Neural cell (in vitro differentiated cells): ENCODE measurements around the gene ADCY2. TPM values are rescaled to one million over a fixed set of nuclear protein-coding genes. Genes with fewer than 3 reads are reported as not detected.

Experiments used
- H2AFZ ChIP-seq: fragments of 200-600, 300-800 bp; sonication (generic), shearing (Covaris generic); 2 replicates; pipeline ENCODE4 v1.6.0; 2014; ENCODE audit warnings: low read depth, mild to moderate bottlenecking, antibody characterized with exemption, low read length, moderate library complexity
- H3F3A ChIP-seq: fragments of 200-600 bp; shearing (Covaris generic); 2 replicates; pipeline ENCODE4 v1.6.1; 2016; ENCODE audit warnings: mild to moderate bottlenecking, moderate library complexity, mixed read lengths, antibody characterized with exemption, low read length; ENCODE audit not compliant: insufficient read depth, poor library complexity, severe bottlenecking
- H3K27ac ChIP-seq: fragments of 200-600, 300-800 bp; sonication (generic), shearing (Covaris generic); 2 replicates; pipeline ENCODE4 v1.5.1; 2014; ENCODE audit warnings: mild to moderate bottlenecking, low read length, moderate library complexity
- H3K27me3 ChIP-seq: fragments of 300-800, 200-600 bp; sonication (generic), shearing (Covaris generic); 2 replicates; pipeline ENCODE4 v1.6.0; 2014; ENCODE audit warnings: mild to moderate bottlenecking, low read depth, low read length, moderate library complexity; ENCODE audit not compliant: insufficient read depth
- H3K36me3 ChIP-seq: fragments of 300-800, 200-600 bp; sonication (generic), shearing (Covaris generic); 2 replicates; pipeline ENCODE4 v1.5.1; 2014; ENCODE audit warnings: mild to moderate bottlenecking, antibody characterized with exemption, low read length, moderate library complexity; ENCODE audit not compliant: insufficient read depth
- H3K4me2 ChIP-seq: fragments of 300-800, 200-600 bp; sonication (generic), shearing (Covaris generic); 2 replicates; pipeline ENCODE4 v1.6.0; 2014; ENCODE audit warnings: mild to moderate bottlenecking, low read length
- H3K4me3 ChIP-seq: fragments of 300-800, 200-600 bp; sonication (generic), shearing (Covaris generic); 2 replicates; pipeline ENCODE4 v1.5.1; 2014; ENCODE audit warnings: mild to moderate bottlenecking, low read length, moderate library complexity
- H3K79me2 ChIP-seq: fragments of 200-600 bp; shearing (Covaris generic); replicated peaks from 2 replicates; pipeline ENCODE4 v1.6.0; 2014; ENCODE audit warnings: mild to moderate bottlenecking, low read length, moderate library complexity; ENCODE audit not compliant: insufficient read depth
- H3K9ac ChIP-seq: fragments of 300-800, 200-600 bp; sonication (generic), shearing (Covaris generic); 2 replicates; pipeline ENCODE4 v1.6.1; 2016; ENCODE audit warnings: mild to moderate bottlenecking, low read length, mixed read lengths
- H3K9me2 ChIP-seq: fragments of 200-600 bp; shearing (Covaris generic); 2 replicates; pipeline ENCODE4 v1.6.1; 2016; ENCODE audit warnings: mild to moderate bottlenecking, low read length, mixed read lengths; ENCODE audit not compliant: insufficient read depth
- H3K9me3 ChIP-seq: fragments of 200-600, 300-800 bp; sonication (generic), shearing (Covaris generic); 2 replicates; pipeline ENCODE4 v1.6.1; 2016; ENCODE audit warnings: mild to moderate bottlenecking, mixed run types, low read length, moderate library complexity, mixed read lengths
- H4K20me1 ChIP-seq: fragments of 200-600 bp; shearing (Covaris generic); 2 replicates; pipeline ENCODE4 v1.6.1; 2016; ENCODE audit warnings: mild to moderate bottlenecking, mixed run types; ENCODE audit not compliant: insufficient read depth
- EZH2 ChIP-seq: fragments of 200-600, 300-800 bp; shearing (Covaris generic), sonication (generic); IDR thresholded peaks from 2 replicates; pipeline ENCODE4 v1.6.1; 2014; ENCODE audit warnings: antibody characterized with exemption, low read length, borderline replicate concordance, mild to moderate bottlenecking; ENCODE audit not compliant: insufficient read depth, poor library complexity, severe bottlenecking
- MXI1 ChIP-seq: fragments of 450-650 bp; conservative IDR thresholded peaks from 2 replicates; pipeline ENCODE4 v1.6.1; 2014; ENCODE audit warnings: antibody characterized with exemption, mild to moderate bottlenecking; ENCODE audit not compliant: poor library complexity, severe bottlenecking
- POLR2AphosphoS5 ChIP-seq: IDR thresholded peaks from 2 replicates; pipeline ENCODE4 v1.6.1; 2012
- RAD21 ChIP-seq: fragments of 450-650 bp; conservative IDR thresholded peaks from 2 replicates; pipeline ENCODE4 v1.6.1; 2014; ENCODE audit warnings: antibody characterized with exemption, mild to moderate bottlenecking, moderate library complexity
- SMC3 ChIP-seq: fragments of 450-650 bp; conservative IDR thresholded peaks from 2 replicates; pipeline ENCODE4 v1.6.1; 2014; ENCODE audit warnings: antibody characterized with exemption, mild to moderate bottlenecking, moderate library complexity; ENCODE audit not compliant: poor library complexity
- TAF1 ChIP-seq: IDR thresholded peaks from 2 replicates; pipeline ENCODE4 v1.6.1; 2012; ENCODE audit warnings: low read depth
- polyA plus RNA-seq: library from polyadenylated mRNA; depleted of rRNA; stranded (reverse); fragments of >200 nt; gene quantifications from 2 replicates; pipeline ENCODE4 v1.2.3, GENCODE V29; 2014
- TF ChIP-seq, protein P1 (sequence below): fragments of 450-650 bp; IDR thresholded peaks from 2 replicates; pipeline ENCODE4 v1.5.1; 2014; ENCODE audit warnings: antibody characterized with exemption, mild to moderate bottlenecking, moderate library complexity; ENCODE audit not compliant: poor library complexity, severe bottlenecking
- TF ChIP-seq, protein P2 (sequence below): IDR thresholded peaks from 2 replicates; pipeline ENCODE4 v1.6.1; 2012; ENCODE audit warnings: borderline replicate concordance

Gene ADCY2
- polyA plus RNA-seq, 1 donor from 2014 or later, result 1.9 TPM

DNA sequence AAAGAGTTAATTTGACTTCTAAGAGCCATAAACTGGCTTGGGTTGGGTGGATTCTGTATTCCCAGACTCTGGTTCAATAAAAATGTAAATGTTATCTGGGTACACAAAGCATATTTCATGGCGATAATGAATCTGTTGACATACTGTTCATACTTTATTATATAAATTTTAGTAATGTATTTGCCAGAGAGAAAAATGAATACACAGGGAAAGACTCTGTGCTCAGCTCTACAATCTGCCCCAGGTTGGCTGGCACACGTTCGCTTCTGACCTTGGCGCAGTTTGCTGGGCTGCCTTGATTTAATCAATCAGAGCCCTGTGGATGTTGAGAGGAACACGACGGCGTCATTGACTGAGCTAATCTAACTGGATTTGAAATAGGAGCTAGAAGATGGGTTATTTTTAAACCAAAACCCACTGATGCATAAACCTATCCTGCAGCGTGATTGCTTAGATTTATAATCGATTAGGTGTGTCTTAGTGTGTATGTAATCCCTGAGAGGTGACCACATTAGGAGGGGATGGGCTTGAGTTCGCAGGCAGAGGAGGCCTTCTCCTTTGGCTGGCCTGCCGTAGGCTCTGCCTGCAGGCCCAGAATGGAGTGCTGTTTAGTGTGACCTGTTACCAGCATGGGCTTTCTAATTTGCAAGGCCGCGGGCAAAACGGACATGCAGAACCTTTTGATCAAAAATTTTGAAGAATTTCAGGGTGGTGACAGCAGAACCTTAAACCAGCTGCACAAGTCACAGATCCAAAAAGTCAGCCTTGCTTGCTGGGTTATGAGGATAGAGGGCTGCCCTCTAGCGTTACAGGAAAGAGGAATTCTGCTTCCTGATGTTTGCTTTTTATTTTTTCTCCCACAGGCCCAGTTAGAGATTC is 3.9 kb upstream of the ADCY2 start:
- Histone ChIP-seq H2AFZ (no peak overlapping the region), H3K9me3 (no peaks in the 10 kb centered on the region), H3K36me3 (no peaks in the 10 kb centered on the region), H3K27ac (no peak overlapping the region), H3K79me2 (no peaks in the 10 kb centered on the region), H3K9me2 (no peaks in the 10 kb centered on the region), H4K20me1 (no peaks in the 10 kb centered on the region), H3K27me3 (peaks cover 23% of the 10 kb centered on the region), H3K9ac (no peak overlapping the region), H3K4me2 (no peak overlapping the region), H3F3A (no peaks in the 10 kb centered on the region), H3K4me3 (no peak overlapping the region)
- TF ChIP-seq EZH2, result no peak
- peak; percentile 77 for TF ChIP-seq RAD21
- TF ChIP-seq, protein P1, sequence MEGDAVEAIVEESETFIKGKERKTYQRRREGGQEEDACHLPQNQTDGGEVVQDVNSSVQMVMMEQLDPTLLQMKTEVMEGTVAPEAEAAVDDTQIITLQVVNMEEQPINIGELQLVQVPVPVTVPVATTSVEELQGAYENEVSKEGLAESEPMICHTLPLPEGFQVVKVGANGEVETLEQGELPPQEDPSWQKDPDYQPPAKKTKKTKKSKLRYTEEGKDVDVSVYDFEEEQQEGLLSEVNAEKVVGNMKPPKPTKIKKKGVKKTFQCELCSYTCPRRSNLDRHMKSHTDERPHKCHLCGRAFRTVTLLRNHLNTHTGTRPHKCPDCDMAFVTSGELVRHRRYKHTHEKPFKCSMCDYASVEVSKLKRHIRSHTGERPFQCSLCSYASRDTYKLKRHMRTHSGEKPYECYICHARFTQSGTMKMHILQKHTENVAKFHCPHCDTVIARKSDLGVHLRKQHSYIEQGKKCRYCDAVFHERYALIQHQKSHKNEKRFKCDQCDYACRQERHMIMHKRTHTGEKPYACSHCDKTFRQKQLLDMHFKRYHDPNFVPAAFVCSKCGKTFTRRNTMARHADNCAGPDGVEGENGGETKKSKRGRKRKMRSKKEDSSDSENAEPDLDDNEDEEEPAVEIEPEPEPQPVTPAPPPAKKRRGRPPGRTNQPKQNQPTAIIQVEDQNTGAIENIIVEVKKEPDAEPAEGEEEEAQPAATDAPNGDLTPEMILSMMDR, result peak; percentile 82
- no peak for TF ChIP-seq POLR2AphosphoS5
- peak; percentile 84 for TF ChIP-seq SMC3

DNA sequence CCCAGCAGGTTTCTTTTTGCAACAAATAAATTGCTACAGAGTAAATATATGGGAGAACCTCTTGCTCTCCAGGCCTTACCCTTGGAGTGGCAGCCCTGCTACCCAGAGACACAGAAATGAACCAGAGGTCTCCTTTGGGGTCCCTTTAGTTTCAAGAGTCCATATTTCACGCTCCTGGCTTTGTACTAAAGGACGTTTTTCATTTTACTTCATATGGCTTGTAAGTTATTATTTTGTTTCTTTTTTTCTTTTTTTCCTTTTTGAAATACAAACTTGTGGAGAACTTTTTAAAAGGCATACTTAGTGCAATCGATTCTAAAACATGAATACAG is 3.3 kb upstream of the ADCY2 start:
- no peaks in the 10 kb centered on the region for H3K79me2 ChIP-seq
- peaks cover 29% of the 10 kb centered on the region for H3K27me3 ChIP-seq
- H3K4me3 ChIP-seq, result no peak overlapping the region
- no peaks in the 10 kb centered on the region for H3K9me2 ChIP-seq
- H3K27ac ChIP-seq, result no peak overlapping the region
- H3K4me2 ChIP-seq, result no peak overlapping the region
- no peaks in the 10 kb centered on the region for H3F3A ChIP-seq
- TF ChIP-seq MXI1, result no peak
- TF ChIP-seq, protein P1, result peak; percentile 25
- TF ChIP-seq, protein P2, sequence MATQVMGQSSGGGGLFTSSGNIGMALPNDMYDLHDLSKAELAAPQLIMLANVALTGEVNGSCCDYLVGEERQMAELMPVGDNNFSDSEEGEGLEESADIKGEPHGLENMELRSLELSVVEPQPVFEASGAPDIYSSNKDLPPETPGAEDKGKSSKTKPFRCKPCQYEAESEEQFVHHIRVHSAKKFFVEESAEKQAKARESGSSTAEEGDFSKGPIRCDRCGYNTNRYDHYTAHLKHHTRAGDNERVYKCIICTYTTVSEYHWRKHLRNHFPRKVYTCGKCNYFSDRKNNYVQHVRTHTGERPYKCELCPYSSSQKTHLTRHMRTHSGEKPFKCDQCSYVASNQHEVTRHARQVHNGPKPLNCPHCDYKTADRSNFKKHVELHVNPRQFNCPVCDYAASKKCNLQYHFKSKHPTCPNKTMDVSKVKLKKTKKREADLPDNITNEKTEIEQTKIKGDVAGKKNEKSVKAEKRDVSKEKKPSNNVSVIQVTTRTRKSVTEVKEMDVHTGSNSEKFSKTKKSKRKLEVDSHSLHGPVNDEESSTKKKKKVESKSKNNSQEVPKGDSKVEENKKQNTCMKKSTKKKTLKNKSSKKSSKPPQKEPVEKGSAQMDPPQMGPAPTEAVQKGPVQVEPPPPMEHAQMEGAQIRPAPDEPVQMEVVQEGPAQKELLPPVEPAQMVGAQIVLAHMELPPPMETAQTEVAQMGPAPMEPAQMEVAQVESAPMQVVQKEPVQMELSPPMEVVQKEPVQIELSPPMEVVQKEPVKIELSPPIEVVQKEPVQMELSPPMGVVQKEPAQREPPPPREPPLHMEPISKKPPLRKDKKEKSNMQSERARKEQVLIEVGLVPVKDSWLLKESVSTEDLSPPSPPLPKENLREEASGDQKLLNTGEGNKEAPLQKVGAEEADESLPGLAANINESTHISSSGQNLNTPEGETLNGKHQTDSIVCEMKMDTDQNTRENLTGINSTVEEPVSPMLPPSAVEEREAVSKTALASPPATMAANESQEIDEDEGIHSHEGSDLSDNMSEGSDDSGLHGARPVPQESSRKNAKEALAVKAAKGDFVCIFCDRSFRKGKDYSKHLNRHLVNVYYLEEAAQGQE, result no peak
- no peak for TF ChIP-seq RAD21
- no peak for TF ChIP-seq TAF1
- TF ChIP-seq SMC3, result peak; percentile 6
- H3K36me3 ChIP-seq, result no peaks in the 10 kb centered on the region
- H3K9me3 ChIP-seq, result no peaks in the 10 kb centered on the region
- H3K9ac ChIP-seq, result no peak overlapping the region
- H4K20me1 ChIP-seq, result no peaks in the 10 kb centered on the region
- H2AFZ ChIP-seq, result no peak overlapping the region
